CD14-positive monocyte (primary cell): ENCODE measurements around the gene OPN3. TPM values are rescaled to one million over a fixed set of nuclear protein-coding genes. Genes with fewer than 3 reads are reported as not detected.

Experiments
- DNase-seq, 3 donors: peaks; one replicate each; pipeline ENCODE4 v3.0.0-alpha.2; 2011 to 2022
- H2AFZ ChIP-seq: 2 replicates; pipeline ENCODE4 v1.6.0; 2012; ENCODE audit warnings: mild to moderate bottlenecking, low read depth, low read length, inconsistent platforms; ENCODE audit not compliant: insufficient read depth, poor library complexity, severe bottlenecking
- H3K27ac ChIP-seq, 2 donors: 1 replicate in 1 of 2; 2 replicates in 1 of 2; pipeline ENCODE4 v1.5.1; 2012 to 2013; ENCODE audit warnings: low read length in 2 of 2, control low read depth in 1 of 2, inconsistent platforms in 1 of 2, low read depth in 1 of 2, mild to moderate bottlenecking in 1 of 2
- H3K27me3 ChIP-seq, 2 donors: one replicate each; pipeline versions ENCODE4 v1.6.0 to v1.6.1; 2011 to 2013; ENCODE audit warnings: low read length in 2 of 2; ENCODE audit not compliant: control insufficient read depth in 2 of 2, insufficient read depth in 2 of 2
- H3K36me3 ChIP-seq, 2 donors: replicated peaks in 1 of 2; 1 replicate in 1 of 2; 2 replicates in 1 of 2; pipeline versions ENCODE4 v1.5.1 to v1.6.1; 2012 to 2013; ENCODE audit warnings: low read length in 2 of 2, control low read depth in 1 of 2, inconsistent platforms in 1 of 2, mild to moderate bottlenecking in 1 of 2; ENCODE audit not compliant: insufficient read depth in 2 of 2, control insufficient read depth in 1 of 2
- H3K4me1 ChIP-seq, 2 donors: 1 replicate in 1 of 2; 2 replicates in 1 of 2; pipeline versions ENCODE4 v1.5.1 to v1.6.1; 2012 to 2013; ENCODE audit warnings: low read length in 2 of 2, control low read depth in 1 of 2, inconsistent platforms in 1 of 2, mild to moderate bottlenecking in 1 of 2, moderate library complexity in 1 of 2; ENCODE audit not compliant: insufficient read depth in 2 of 2, control insufficient read depth in 1 of 2
- H3K4me2 ChIP-seq: replicated peaks from 2 replicates; pipeline ENCODE3; 2012; ENCODE audit warnings: low read length, moderate library complexity, mild to moderate bottlenecking; ENCODE audit not compliant: poor library complexity, severe bottlenecking; ENCODE audit errors: extremely low read depth
- H3K4me3 ChIP-seq, 3 experiments: fragments of 200-600 bp in 1 of 3; sonication (generic) in 1 of 3; replicated peaks in 1 of 3; 1 replicate in 2 of 3; 2 replicates in 1 of 3; pipeline ENCODE4 v1.5.1; 2011 to 2013; ENCODE audit warnings: low read length in 3 of 3, mild to moderate bottlenecking in 3 of 3, control low read depth in 2 of 3, low read depth in 2 of 3, inconsistent platforms in 1 of 3, moderate library complexity in 1 of 3
- H3K79me2 ChIP-seq: 2 replicates; pipeline ENCODE4 v1.6.0; 2012; ENCODE audit warnings: mild to moderate bottlenecking, control low read depth, inconsistent platforms, low read length, moderate library complexity; ENCODE audit not compliant: insufficient read depth
- H3K9ac ChIP-seq: 2 replicates; pipeline ENCODE4 v1.6.0; 2017; ENCODE audit warnings: low read length, mild to moderate bottlenecking; ENCODE audit not compliant: insufficient read depth, poor library complexity, severe bottlenecking
- H3K9me3 ChIP-seq, 2 donors: replicated peaks in 1 of 2; 1 replicate in 1 of 2; 2 replicates in 1 of 2; pipeline versions ENCODE4 v1.5.1 to v1.6.1; 2012 to 2013; ENCODE audit warnings: low read length in 2 of 2, control low read depth in 1 of 2; ENCODE audit not compliant: control insufficient read depth in 1 of 2, insufficient read depth in 1 of 2
- H4K20me1 ChIP-seq: 2 replicates; pipeline ENCODE4 v1.6.0; 2012; ENCODE audit warnings: mild to moderate bottlenecking, low read length, control low read depth, moderate library complexity; ENCODE audit not compliant: insufficient read depth
- H3K27ac Mint-ChIP-seq, 7 donors: one replicate each; pipeline ENCODE4 v1.8.0; 2020; ENCODE audit warnings: mild to moderate bottlenecking in 7 of 7, mixed read lengths in 7 of 7, moderate library complexity in 6 of 7, inconsistent platforms in 2 of 7
- H3K27me3 Mint-ChIP-seq, 3 donors: one replicate each; pipeline ENCODE4 v1.8.0; 2021 to 2022; ENCODE audit warnings: low read depth in 3 of 3, mild to moderate bottlenecking in 3 of 3, mixed read lengths in 3 of 3, moderate library complexity in 3 of 3, inconsistent platforms in 1 of 3
- H3K36me3 Mint-ChIP-seq, 2 donors: one replicate each; pipeline ENCODE4 v1.8.0; 2020; ENCODE audit warnings: mixed read lengths in 2 of 2, inconsistent platforms in 1 of 2, mild to moderate bottlenecking in 1 of 2
- H3K4me1 Mint-ChIP-seq: one replicate; pipeline ENCODE4 v1.8.0; 2020; ENCODE audit warnings: mild to moderate bottlenecking, mixed read lengths
- H3K4me3 Mint-ChIP-seq, 2 donors: one replicate each; pipeline ENCODE4 v1.8.0; 2020; ENCODE audit warnings: mild to moderate bottlenecking in 2 of 2, mixed read lengths in 2 of 2, moderate library complexity in 1 of 2
- H3K9me3 Mint-ChIP-seq, 7 donors: one replicate each; pipeline ENCODE4 v1.8.0; 2020 to 2022; ENCODE audit warnings: mixed read lengths in 7 of 7, mild to moderate bottlenecking in 6 of 7, moderate library complexity in 6 of 7, inconsistent platforms in 2 of 7
- CTCF ChIP-seq: fragments of 200-600 bp; IDR thresholded peaks from one replicate; pipeline ENCODE4 v1.8.0; 2022; ENCODE audit warnings: antibody characterized with exemption, mild to moderate bottlenecking
- WGBS: methylation state at CpG from one replicate; pipeline ENCODE4 v1.1.5; 2013; ENCODE audit warnings: missing lambda C conversion rate; ENCODE audit not compliant: insufficient coverage; 5-methylcytosine and 5-hydroxymethylcytosine counted together
- intact Hi-C, 2 donors: fragments of 100-400 bp; cut with micrococcal nuclease; formaldehyde crosslinking; loops; one replicate each; pipeline versions ENCODE4 v1.15.0 to v1.15.1; 2023
- polyA plus RNA-seq, 3 donors: library from polyadenylated mRNA; depleted of rRNA in 1 of 3; unstranded in 2 of 3; stranded (reverse) in 1 of 3; fragments of 300-500 nt in 2 of 3; fragments of >200 nt in 1 of 3; fragmentation: Illumina TruSeq in 2 of 3; gene quantifications; 1 replicate in 2 of 3; 2 replicates in 1 of 3; pipeline ENCODE4 v1.2.3, GENCODE V29; 2012 to 2021

OPN3 gene
- polyA plus RNA-seq, 3 donors: 14.5 to 56.1 (median 55.2) TPM

GRCh38 chr1:241611063-241611462 lies 29.1 kb downstream of the OPN3 start:
- no peak overlapping the region for H3K27ac Mint-ChIP-seq
- H2AFZ ChIP-seq: no peak overlapping the region
- H3K9me3 ChIP-seq: no peaks in the 10 kb centered on the region
- H3K4me1 ChIP-seq: peaks cover 11 to 20% of the 10 kb centered on the region in 2 donors
- no peaks in the 10 kb centered on the region for H3K27me3 ChIP-seq
- peak; percentile 80 for TF ChIP-seq CTCF
- peaks cover 0 to 3% (median 0%) of the 10 kb centered on the region in 3 donors for H3K27me3 Mint-ChIP-seq
- intact Hi-C loops: loop anchor here in 1 of 2 donors (5.0 to 10.0 kb wide), 2 partner anchors 79 to 234 kb away; partner anchors contain the start of genes EXO1 and KMO
- H4K20me1 ChIP-seq: no peaks in the 10 kb centered on the region
- H3K4me3 Mint-ChIP-seq: no peak overlapping the region
- WGBS: no CpG with 5 or more reads among the region's 3 CpGs
- no peaks in the 10 kb centered on the region for H3K9me3 Mint-ChIP-seq
- H3K36me3 Mint-ChIP-seq: peaks cover 9 to 11% of the 10 kb centered on the region in 2 donors
- H3K36me3 ChIP-seq: peaks cover 0 to 5% of the 10 kb centered on the region in 2 donors
- peaks cover 14% of the 10 kb centered on the region for H3K4me1 Mint-ChIP-seq
- H3K4me2 ChIP-seq: no peak overlapping the region
- H3K27ac ChIP-seq: peak overlapping the region in 1 of 2 donors; percentile 60
- H3K79me2 ChIP-seq: peaks cover 7% of the 10 kb centered on the region
- no peak overlapping the region for H3K4me3 ChIP-seq
- H3K9ac ChIP-seq: no peak overlapping the region
- peak; percentile 43 to 74 (median 66) for DNase-seq

- Mint-ChIP-seq H3K4me3 (no peak overlapping the region), H3K4me1 (peaks cover 17% of the 10 kb centered on the region), H3K27ac (no peak overlapping the region), H3K9me3 (no peaks in the 10 kb centered on the region), H3K27me3 (peaks cover 0 to 3% (median 0%) of the 10 kb centered on the region in 3 donors), H3K36me3 (peaks cover 2 to 11% of the 10 kb centered on the region in 2 donors)
- H3K79me2 ChIP-seq: peaks cover 7% of the 10 kb centered on the region
- no peaks in the 10 kb centered on the region for H3K27me3 ChIP-seq
- H4K20me1 ChIP-seq: no peaks in the 10 kb centered on the region
- no peak for DNase-seq
- no peak overlapping the region for H3K27ac ChIP-seq
- H3K4me1 ChIP-seq: peaks cover 11 to 20% of the 10 kb centered on the region in 2 donors
- intact Hi-C loops: loop anchor here in 1 of 2 donors (5.0 to 10.0 kb wide), 2 partner anchors 78 to 235 kb away; partner anchors contain the start of genes EXO1 and KMO
- no peak for TF ChIP-seq CTCF
- H3K4me3 ChIP-seq: no peak overlapping the region
- peaks cover 0 to 5% of the 10 kb centered on the region in 2 donors for H3K36me3 ChIP-seq
- H2AFZ ChIP-seq: no peak overlapping the region
- 89% methylated on average over 6 of the region's 8 CpGs for WGBS
- no peaks in the 10 kb centered on the region for H3K9me3 ChIP-seq
- H3K4me2 ChIP-seq: no peak overlapping the region
- H3K9ac ChIP-seq: no peak overlapping the region
Measured at GRCh38 chr1:241610056-241610815, 29.9 kb downstream of the OPN3 start.
